RPMI7951 (cell line): ENCODE results near the gene PRKACG. TPM values are rescaled to one million over a fixed set of nuclear protein-coding genes. Genes with fewer than 3 reads are reported as not detected.

Experiments used
- DNase-seq: peaks from one replicate; pipeline ENCODE4 v3.0.0-alpha.2; 2012; ENCODE audit warnings: low read depth
- total RNA-seq: library from RNA; depleted of rRNA; stranded (reverse); fragments of >200 nt; shearing (Covaris generic); gene quantifications from 2 replicates; pipeline ENCODE4 v1.2.3, GENCODE V29; 2014

Gene PRKACG
- total RNA-seq, 1 experiment from 2014 or later: not detected

GRCh38 chr9:68983522-68984424 lies 30.1 kb downstream of the PRKACG start:
- DNase-seq: no peak

GRCh38 chr9:68983008-68983411 lies 30.9 kb downstream of the PRKACG start:
- no peak for DNase-seq

GRCh38 chr9:68981789-68982188 lies 32.1 kb downstream of the PRKACG start:
- DNase-seq: no peak

GRCh38 chr9:68980341-68980914 lies 33.5 kb downstream of the PRKACG start:
- no peak for DNase-seq

- DNase-seq: no peak
Observed at GRCh38 chr9:68979538-68980314, 34.2 kb downstream of the PRKACG start.

- DNase-seq: no peak
Observed at GRCh38 chr9:68978501-68978900, 35.4 kb downstream of the PRKACG start.

- DNase-seq: no peak
Observed at GRCh38 chr9:68978066-68978465, 35.8 kb downstream of the PRKACG start.

- no peak for DNase-seq
Observed at GRCh38 chr9:68975365-68976043, 38.4 kb downstream of the PRKACG start.

- DNase-seq: no peak
Observed at GRCh38 chr9:68974901-68975300, 39.0 kb downstream of the PRKACG start.

- no peak for DNase-seq
Observed at GRCh38 chr9:68974431-68974830, 39.5 kb downstream of the PRKACG start.

GRCh38 chr9:68973619-68974018 lies 40.3 kb downstream of the PRKACG start:
- no peak for DNase-seq

- no peak for DNase-seq
Observed at GRCh38 chr9:68970151-68970550, 43.8 kb downstream of the PRKACG start.

GRCh38 chr9:68969538-68969937 lies 44.4 kb downstream of the PRKACG start:
- no peak for DNase-seq

GRCh38 chr9:68967800-68968199 lies 46.1 kb downstream of the PRKACG start:
- no peak for DNase-seq

GRCh38 chr9:68966496-68966944 lies 47.4 kb downstream of the PRKACG start:
- DNase-seq: no peak

- DNase-seq: no peak
Observed at GRCh38 chr9:68964765-68965164, 49.1 kb downstream of the PRKACG start.

- DNase-seq: no peak
Observed at GRCh38 chr9:68964102-68964541, 49.8 kb downstream of the PRKACG start.

- DNase-seq: no peak
Observed at GRCh38 chr9:68963416-68963815, 50.5 kb downstream of the PRKACG start.
